CD4-positive, alpha-beta T cell treated with Interleukin-17A for 1 hour (primary cell): ENCODE results near the gene FAM228B.
"Not testable (repeated sequence)": the region's sequence is repeated elsewhere in the genome, so short reads cannot be mapped to it uniquely, and the experiment has no call there.

Experiments used
- DNase-seq: peaks from one replicate; pipeline ENCODE4 v3.0.0-alpha.2; 2020

The FAM228B gene

DNA sequence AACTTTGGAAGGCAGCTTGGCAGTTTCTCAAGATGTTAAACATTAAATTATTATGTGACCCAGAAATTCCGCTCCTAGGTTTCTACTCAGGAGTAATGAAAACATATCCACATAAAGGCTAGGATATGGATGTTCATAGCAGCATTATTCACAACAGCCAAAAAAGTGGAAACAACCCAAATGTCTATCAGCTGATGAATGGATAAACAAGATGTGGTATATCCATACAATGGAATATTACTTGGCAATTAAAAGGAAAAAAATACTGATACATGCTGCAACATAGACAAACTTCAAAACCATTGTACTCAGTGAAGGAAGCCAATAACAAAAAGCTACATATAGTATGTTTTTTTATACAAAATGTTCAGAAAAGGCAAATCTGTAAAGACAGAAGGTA, 39.2 kb downstream of the FAM228B start:
- no peak for DNase-seq

DNA sequence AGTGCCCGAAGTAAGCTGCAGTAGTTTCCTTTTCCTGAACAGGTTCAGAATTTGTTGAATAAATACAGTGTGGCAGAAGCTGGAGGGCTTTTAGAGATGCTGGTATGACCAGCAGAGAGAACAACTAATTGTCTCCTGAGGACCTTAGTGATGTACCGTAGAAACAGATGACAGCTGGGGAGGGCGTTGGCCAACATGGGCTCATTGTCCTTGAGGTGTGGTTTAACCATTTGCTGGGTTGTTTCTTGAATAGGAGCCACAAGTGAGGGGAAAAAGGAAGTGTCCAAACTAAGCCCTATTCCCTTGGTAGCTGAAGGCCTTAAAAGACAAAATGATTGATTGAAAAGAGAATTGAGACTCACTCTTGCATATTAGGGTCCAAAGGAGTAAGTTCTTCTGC, 39.9 kb downstream of the FAM228B start:
- DNase-seq = no peak

DNA sequence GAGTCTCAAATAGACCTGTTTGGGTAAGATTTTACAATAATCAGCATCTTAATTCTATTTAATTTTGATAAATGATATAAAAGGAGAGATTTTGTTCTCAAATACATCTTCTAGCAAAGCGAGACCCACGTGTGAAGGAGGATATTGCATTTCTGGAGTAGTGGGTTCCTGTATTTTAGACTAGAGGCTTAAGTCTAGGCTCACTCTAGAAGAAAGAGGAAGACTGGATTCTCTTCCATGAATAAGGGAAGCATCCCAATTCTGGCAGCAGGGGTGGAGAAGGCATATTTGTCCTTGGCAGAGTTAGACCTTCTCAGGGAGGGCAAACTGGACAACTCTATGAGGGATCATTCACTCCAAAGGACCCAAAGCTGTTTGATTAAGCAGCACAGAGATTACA, 40.3 kb downstream of the FAM228B start:
- no peak for DNase-seq

DNA sequence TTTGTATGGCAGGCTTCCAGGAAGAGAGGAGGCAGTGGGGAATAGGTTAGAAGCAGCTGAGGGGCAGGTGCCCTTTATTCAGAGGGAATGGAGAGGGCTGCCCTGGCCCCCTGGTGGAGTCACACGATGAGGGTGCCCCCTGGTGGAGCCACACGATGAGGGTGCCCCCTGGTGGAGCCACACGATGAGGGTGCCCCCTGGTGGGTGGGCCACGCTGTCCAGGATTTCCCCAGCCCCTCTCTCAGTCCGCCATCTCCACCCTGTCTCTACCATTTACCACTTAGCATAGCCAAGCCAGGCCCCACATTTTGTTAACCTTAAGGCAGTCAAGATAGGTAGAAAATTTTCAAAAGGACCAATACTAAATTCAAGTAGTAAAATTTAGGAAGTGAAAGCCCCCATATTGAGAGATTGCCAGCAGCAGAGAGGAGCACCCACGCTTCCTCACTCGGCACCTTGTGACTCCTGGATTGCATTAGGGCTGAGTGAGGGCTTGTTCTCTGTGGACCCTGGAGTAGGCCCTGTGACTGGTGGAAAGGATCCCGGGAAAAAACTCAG, 41.2 kb downstream of the FAM228B start:
- DNase-seq = peak; percentile 29

DNA sequence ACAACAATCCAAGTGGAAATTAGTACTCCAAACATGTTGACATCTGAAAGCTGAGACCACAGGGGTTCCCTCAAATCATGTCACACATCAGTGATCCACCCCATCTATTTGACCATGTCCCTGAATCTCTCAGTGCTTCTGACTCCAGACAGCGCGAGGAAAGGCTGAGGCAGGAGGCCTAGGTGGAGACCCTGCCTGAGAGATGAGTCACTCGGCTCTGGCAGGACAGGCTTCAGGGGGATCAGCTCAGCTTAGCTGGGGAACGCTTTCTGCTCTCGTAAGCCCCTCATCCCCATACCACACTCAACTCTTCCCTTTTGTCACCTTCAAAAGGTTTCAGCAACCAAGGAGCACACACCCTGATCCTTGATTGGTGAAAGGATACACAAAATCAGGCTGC, 45.8 kb downstream of the FAM228B start:
- no peak for DNase-seq

DNA sequence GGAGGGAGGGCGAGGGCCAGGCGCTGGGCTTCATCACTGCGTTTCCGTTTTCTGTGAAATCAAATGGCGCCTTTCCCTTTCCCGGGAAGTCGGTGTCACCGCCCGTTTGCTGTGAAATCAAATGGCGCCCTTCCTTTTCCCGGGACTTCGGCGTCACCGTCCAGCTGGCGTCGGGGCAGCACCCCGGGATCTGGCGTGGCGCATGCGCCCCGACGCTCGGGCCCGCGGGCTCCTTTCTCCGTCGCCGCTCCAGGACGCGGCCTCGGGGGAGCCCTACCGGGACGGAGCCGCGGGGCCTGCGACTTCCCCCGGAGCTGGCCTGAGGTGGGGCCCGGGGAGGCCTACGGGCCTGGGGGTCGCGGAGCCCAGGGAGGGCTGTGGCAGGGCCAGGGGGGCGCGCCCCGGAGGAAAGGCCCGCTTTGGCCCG, 51.6 kb downstream of the FAM228B start, which contains the start of gene FAM228A:
Gene FAM228A, plus strand, starts transcription at position 203 of the 427 bp plus-strand sequence. CDS start 428 bp downstream, outside the sequence.
- no peak for DNase-seq

DNA sequence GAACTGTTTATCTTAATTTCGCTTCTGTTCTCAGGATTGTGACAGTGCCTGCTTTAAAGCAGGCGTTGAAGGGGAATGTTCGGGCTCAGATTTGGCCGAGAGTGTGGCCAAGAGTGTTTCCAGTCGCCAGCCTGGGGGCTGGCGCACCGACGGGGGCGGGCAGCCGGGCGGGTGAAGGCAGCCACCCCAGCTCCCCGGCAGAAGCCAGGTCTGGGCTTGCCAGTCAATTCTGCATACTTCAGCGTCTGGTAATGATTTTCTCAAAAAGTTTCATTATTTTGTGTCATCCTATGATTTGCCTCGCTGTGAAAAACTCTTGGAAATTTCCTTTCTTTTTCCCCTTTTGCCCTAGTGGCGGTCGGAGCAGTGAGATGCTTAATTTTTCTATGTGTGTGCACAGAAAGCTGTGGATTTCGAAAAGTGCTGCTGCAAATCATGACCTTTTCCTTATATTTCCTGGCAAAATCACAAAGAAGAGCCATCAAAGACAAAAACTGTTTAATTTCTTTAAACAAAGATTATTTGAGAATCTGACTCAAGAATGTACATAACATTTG, 52.4 kb downstream of the FAM228B start:
- no peak for DNase-seq

DNA sequence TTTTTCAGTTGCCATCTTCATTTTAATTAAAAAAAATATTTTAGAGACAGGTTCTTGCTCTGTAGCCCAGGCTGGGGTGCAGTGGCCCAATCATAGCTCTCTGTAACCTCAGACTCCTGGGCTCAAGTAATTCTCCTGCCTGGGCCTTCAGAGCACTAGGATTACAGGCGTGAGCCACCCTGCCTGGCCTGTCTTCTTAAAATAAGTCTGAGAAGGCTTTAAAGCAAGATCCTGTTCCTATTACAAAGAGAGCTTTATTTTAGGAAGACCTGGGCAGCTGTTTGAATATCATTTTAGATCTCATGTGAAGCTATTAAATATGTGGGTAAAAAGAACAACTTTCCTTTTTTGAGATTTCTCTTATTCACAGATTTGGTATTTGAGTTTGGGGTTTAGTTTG, 53.1 kb downstream of the FAM228B start:
- DNase-seq = no peak

DNA sequence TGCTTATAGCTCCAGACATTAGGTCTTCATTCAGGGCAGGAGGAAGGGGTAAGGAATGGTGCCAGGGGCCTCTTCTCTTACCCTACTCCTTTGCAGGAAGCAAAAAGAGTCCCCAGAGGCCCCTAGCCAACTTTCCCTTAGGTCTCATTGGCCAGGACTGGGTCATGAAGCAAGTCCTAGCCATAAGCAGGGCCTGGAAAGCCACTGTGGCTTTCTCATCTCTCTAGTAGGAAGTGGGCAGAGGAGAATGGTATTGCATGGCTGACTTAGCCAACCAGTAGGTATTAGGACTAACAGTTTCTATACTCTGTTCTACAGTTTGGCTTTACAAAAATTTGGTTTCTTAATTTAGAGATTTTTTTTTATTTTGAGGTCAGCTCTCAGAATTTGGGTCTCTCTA, 56.4 kb downstream of the FAM228B start:
- DNase-seq = no peak

DNA sequence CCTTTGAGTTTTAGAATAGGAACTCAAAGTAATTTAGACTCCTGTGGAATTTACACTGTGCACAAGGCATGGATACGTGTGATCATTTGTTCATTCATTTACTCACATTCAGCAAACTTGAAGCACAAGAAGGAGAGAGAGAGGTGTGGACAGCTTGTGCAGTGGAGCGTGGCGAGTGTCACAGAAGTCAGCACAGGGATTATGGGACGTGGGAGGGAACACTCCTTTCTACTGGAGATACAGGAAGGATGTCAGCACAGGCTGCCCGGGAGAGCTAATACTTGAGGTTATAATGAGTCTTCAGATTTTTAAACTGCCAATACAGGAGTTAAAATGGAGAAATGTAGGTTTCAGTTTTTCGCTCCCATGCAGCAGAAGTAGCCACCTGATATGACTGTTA, 58.6 kb downstream of the FAM228B start:
- DNase-seq = no peak

DNA sequence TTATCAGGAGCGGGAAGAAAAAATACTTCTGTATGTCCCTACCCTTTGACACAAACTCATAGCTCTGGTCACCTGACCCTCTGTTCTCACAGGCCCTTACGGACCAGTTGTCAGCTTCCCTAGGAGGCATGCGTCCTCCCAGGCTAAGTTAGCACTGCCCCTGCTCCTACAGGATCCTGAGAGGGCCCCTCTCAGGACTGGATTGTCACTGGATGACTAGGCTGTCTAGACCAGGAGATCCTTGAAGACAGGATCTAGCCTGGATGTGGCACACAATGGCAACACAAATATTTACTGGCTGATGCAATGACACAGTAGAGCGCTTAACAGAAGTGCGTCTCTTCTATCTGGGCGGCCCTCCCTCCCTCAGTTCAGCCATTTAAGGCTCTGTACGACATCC, 59.2 kb downstream of the FAM228B start:
- no peak for DNase-seq

DNA sequence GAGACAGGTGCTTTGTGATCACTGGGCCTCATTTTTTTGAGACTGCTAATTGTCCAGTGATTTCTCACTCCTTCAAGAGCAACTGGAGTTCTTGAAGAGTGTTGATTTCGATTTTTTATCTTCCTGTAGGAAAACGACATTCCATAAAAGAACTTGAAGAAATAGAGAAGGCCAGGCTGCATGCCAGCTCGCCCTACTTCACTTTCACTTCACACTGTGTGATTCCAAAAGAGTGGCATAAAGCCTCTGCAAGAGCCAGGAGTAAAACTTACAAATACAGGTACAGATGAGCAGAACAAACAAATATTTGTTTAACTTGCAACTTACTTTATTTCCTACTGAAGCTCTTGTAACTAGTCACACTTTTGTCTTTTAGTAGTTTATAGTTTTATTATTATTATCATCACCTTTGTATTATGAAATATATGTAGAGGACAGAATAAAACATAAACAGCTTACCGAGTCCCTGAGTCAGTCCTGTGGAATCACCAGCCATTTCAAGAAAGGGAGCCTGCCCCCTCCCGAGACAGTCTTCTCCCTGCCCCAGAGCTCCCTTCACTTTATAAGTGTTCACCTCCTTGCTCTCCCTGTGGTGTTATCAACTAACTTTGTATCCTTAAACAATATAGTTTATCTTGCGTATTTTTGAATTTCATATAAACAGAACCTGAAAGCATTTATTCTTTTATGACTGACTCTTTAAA, 60.2 kb downstream of the FAM228B start:
- no peak for DNase-seq

DNA sequence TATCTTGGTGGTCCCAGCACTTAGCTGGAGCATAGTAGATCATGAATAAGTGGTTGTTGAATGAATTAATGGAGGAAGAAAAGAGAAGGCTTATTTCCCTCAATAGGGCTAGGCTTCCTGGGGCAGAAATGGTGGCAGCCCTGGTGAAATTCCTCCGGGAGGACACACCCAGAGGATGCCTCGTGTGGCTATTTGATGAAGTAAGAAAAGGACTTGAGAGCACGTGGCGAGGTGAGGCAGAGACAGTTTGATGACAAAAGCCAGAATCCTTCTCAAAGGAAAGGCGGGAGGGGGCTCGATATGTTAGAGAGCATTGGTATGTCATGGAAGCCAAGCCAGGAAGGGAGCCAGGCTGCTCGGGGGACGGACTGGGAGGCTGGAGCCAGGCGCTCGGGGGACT, 66.3 kb downstream of the FAM228B start:
- DNase-seq = no peak

DNA sequence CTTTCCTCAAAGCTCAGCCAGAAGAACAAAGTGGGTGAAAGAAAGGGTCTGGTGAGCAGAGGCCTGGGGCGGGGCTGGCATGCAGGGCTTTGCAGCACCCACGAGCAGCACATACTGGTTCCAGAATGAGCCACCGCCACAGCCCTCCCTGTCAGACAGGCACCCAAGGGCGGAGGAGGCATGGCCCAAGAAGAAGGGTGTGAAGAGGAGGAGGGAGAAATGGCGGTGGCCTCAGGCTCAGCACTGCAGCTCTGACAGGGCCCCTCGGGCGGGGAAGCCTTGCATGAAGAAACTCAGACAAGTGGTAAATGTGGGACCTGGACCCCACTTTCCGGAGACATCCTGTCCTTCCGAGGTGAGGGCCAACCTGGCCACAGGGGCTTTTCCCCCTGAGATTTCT, 67.2 kb downstream of the FAM228B start:
- DNase-seq = no peak

DNA sequence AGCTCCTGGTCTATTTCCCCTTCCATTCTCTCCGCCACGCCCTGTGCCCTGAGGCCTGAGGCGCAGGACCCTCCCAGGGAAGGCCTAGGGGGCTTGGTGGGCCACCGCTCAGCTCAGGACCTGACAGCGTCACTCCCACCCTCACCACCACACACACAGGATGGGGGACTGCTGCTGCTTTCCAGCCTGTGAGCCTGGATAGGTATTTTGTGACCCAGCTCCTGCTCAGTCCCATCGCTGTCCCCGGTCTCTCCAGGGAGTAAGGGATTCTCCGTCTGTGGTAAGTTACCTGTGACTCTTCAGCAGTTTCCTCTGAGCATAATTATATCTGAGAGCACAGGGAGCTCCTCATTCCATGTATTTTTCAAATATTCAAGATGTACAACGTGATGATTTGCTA, 67.9 kb downstream of the FAM228B start:
- no peak for DNase-seq

DNA sequence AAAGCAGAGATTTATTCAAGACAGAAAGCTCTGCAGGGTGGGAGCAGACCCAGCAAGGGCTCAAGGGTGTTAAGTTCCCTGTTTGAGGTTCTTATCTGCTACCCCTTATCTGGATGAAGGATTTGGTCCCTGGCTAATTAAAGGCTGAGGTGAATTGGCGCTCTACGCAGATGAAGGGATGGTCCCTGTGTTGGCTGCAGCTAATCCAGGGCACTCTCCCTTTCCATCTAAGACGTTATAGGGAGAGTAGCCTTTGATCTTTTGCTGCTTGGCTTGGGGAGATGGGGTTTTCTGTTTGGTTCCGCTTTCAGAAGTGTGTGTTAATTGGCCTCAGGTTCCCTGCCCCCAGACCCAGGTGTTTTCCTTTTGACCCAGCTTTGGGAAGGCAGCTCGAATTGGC, 68.6 kb downstream of the FAM228B start:
- DNase-seq = no peak

DNA sequence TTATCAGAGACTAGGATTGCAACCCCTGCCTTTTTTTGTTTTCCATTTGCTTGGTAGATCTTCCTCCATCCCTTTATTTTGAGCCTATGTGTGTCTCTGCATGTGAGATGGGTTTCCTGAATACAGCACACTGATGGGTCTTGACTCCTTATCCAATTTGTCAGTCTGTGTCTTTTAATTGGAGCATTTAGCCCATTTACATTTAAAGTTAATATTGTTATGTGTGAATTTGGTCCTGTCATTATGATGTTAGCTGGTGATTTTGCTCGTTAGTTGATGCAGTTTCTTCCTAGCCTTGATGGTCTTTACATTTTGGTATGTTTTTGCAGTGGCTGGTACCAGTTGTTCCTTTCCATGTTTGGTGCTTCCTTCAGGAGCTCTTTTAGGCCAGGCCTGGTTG, 73.9 kb downstream of the FAM228B start:
- not testable (repeated sequence) for DNase-seq

DNA sequence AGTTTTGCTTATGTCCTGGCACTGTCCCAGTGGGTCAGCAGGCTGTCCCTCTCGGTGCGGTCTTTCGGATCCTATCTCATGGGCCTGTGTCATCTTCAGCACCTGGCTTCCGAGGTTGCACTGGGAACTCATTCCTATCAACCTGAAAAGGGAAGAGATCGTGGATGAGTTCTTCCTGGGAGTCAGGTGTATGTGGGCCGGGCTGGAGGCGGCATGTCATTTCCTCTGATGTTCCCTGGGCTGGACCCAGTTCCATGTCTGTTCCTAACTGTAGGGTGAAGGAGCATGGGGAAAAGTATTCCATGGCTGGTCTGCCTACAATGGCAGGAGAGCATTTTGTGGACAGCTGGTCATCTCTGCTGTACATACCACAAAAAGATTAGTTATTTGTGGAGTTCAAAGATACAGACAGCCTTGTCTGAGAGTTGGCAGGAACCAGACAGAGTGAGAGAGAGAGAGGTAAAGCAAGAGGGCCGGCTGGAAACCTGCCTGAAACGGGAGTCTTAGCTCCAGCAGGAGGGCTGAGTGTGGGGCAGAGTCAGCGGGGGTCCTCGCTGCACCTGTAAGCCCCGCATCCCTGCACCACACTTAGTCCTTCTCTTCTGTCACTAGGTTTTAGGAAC, 76.8 kb downstream of the FAM228B start:
- no peak for DNase-seq

DNA sequence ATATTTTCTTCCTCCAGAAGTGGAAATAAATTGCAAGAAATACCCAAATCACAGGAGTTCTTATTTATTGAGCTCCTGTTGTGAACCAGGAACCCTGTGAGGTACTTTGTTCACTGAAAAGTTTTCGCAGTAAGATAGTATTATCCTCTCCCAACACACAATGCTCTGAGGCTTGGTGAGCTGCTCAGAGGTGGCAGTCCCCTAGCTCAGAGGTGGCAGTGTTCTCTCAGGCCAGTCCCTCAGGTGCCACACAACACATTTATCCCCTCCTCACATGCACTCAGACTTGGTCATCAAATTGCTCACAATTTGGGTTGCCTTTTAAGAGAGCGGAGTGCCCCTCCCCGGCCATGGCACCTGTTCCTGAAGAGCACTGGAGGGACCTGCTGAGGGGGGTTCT, 77.5 kb downstream of the FAM228B start:
- DNase-seq = no peak

DNA sequence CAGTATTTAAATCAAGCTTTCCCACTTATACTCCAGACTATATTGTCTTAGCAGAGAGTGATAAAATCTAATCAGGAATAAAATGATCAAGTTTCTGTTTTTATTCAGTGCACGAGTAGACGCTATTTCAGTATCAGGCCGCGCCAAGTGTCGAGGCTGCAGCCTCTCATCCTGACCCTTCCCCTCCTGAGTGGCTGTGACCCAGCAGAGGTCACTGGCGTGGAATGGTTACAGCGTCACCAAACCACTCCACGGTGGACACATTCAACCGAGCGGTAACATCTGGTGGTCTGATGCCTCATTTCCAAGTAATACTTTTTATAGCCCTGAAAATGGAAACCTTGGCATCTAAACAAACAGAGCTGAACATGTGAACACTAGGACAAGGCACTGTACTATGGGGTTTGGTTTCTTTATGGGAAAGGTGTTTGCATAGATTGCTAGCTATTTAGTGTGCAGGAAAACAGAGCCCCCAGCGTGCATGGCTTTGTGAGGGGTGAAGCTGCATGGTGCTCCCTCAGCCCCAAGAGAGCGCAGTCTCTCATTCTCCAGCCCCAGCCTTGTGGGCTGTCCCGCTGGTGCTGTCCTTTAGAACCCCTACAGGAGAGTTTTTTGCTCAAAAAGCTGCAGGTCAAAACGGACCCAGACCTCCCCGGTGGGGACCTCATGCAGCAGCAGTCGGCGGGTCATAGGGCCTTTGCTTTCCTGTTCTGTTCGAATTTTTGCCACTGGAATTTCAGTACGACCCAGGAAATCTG, 79.9 kb downstream of the FAM228B start:
- no peak for DNase-seq

DNA sequence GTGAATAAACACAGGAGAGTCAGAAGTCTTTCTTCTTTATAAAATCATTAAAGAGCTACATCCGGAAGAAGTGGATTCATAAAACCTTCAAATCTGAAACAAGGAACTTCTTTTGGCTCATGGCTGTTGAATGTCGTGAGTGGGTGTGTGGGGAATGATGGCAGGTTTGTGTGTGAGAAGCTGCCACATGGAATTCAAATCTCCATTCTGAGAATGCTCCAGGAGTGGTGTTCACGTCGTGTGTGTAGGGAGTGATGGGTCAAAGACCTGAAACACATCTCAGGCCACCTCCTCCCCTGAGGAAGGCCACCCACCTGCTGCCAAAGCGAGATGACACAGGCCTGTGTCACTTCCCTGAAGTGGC, 80.5 kb downstream of the FAM228B start:
- DNase-seq = no peak

DNA sequence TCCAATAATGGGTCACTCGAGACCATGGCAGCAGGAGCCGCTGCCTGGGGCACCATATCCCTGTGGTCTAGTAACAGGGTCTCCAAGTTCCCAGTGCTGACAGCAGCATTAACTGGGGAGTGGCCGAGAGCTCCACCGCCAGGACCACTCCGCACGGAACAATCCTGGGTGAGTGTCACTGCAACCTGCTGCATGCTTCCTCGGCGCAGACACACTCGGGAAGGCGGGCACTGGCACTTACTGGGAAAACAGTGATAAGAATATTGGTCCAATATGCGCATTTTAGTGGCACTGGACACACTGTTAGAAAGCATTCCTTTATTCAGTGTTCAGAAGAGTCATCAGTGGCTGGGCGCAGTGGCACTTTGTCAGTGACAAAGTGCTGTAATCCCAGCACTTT, 81.2 kb downstream of the FAM228B start:
- DNase-seq = no peak

DNA sequence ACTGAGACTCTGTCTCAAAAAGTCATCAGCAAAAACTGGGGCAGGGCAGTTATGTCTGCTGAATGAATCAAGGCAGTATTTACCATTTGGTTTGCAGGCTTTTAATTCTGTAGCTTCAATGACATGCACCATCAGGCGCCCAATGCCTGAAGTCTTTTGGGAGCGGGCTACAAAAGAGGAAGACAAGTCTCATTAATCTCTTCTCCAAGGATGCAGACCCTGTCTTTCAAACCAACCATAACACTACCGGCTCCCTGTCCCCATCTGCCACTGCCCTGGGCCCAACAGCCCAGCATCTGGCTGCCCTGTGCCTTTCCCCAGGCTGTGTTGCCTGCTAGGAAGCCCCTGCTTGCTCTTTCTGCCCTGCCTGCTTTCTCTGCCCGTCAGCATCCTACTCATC, 81.9 kb downstream of the FAM228B start:
- no peak for DNase-seq

DNA sequence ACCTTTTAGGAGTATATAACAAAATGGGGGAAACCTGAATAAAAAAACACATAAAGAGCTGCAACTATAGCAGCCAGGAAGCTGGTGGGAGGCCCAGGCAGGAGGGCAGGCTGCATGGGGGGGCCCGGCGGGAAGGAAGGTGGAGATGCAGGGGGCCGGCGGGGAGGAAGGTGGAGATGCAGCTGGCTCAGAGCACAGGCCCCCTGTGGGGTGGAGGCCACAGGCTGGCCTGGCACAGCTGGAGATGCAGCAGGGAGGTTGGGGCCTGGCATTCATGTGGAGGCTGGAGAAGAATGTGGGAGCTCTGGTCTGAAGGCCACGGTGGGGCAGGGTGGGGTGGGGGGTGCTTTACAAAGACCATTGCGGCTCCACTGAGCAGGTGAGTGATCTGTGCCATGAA, 83.0 kb downstream of the FAM228B start:
- no peak for DNase-seq
